Urinary bladder (tissue), 4 donors: ENCODE data around the gene ATRN. TPM values are rescaled to one million over a fixed set of nuclear protein-coding genes. Genes with fewer than 3 reads are reported as not detected.

ENCODE experiments used
- DNase-seq: peaks from one replicate; pipeline ENCODE4 v3.0.0-alpha.2; 2015; ENCODE audit errors: extremely low spot score
- H3K27ac ChIP-seq: one replicate; pipeline ENCODE4 v1.5.1; 2013; ENCODE audit warnings: low read depth, mild to moderate bottlenecking, moderate library complexity
- H3K36me3 ChIP-seq: one replicate; pipeline ENCODE4 v1.6.1; 2013; ENCODE audit warnings: mild to moderate bottlenecking, moderate library complexity; ENCODE audit not compliant: insufficient read depth
- H3K4me1 ChIP-seq: one replicate; pipeline ENCODE4 v1.6.1; 2013; ENCODE audit warnings: mild to moderate bottlenecking, moderate library complexity; ENCODE audit not compliant: insufficient read depth
- H3K4me3 ChIP-seq: one replicate; pipeline ENCODE4 v1.5.1; 2013; ENCODE audit warnings: low read depth, low read length
- WGBS: extraction: QIAGEN DNeasy Blood & Tissue Kit; methylation state at CpG from one replicate; pipeline ENCODE4 v1.1.7; 2013; 5-methylcytosine and 5-hydroxymethylcytosine counted together
- polyA plus RNA-seq: library from polyadenylated mRNA; stranded (reverse); fragments of 200-250 nt; gene quantifications from one replicate; pipeline ENCODE4 v1.2.3, GENCODE V29; 2013
- total RNA-seq: library from RNA; depleted of rRNA; stranded (reverse); fragments of >200 nt; gene quantifications from one replicate; pipeline ENCODE4 v1.2.3, GENCODE V29; 2014
- donor health status: healthy with polysubstance abuse.
- donor health status: healthy.

ATRN gene
- total and polyA plus RNA-seq, 2 donors = 15.2 to 37.6 TPM

- Histone ChIP-seq H3K4me1 (no peaks in the 10 kb centered on the region), H3K4me3 (no peak overlapping the region), H3K27ac (no peak overlapping the region), H3K36me3 (peaks cover 3% of the 10 kb centered on the region)
- WGBS = 89% methylated on average over 1 of the region's 1 CpG
- no peak for DNase-seq
Measured at GRCh38 chr20:3547906-3548305, 77.1 kb downstream of the ATRN start.

- 44% methylated on average over 1 of the region's 1 CpG for WGBS
Measured at GRCh38 chr20:3550837-3551236, 80.0 kb downstream of the ATRN start.

DNA sequence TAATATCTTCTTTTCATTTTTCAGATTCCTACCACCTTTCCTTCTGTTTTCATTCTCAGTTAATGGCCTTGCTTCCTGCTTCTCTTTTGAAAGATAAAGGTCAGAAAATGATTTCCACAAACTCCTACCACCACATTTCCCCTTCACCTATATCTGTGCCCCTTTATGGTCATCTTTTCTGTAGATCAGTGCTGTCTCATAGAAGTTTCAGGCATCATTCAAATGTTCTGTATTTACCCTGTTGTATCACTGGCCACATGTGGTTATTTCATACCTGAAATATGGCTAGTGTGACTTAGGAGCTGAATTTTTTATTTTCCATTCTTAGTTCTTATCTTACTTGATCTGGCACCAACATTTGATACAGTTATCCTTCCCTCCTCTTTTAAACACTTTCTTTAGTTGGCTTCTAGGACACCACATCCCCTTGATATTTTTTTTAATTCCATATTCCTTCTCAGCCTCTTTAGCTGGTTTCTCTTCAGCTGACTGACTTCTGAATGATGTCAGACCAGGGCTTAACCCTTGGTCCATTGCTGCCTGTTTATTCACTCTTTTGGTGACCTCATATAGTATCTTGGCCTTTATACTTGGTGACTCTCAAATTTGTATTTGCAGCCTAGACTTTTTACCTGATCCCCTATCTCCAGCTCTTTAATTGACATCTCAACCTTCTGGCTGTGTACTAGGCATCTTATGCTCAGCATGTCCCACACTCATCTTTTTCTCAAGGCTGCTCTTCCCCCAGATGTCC, 81.0 kb downstream of the ATRN start:
- H3K36me3 ChIP-seq = peaks cover 3% of the 10 kb centered on the region
- no peak overlapping the region for H3K4me3 ChIP-seq
- no peaks in the 10 kb centered on the region for H3K4me1 ChIP-seq
- no peak for DNase-seq
- H3K27ac ChIP-seq = no peak overlapping the region

More at GRCh38 chr20:3550837-3551236, 80.0 kb downstream of the ATRN start:
- Histone ChIP-seq H3K4me1 (no peaks in the 10 kb centered on the region), H3K27ac (no peak overlapping the region), H3K36me3 (peaks cover 3% of the 10 kb centered on the region), H3K4me3 (no peak overlapping the region)
- no peak for DNase-seq

DNA sequence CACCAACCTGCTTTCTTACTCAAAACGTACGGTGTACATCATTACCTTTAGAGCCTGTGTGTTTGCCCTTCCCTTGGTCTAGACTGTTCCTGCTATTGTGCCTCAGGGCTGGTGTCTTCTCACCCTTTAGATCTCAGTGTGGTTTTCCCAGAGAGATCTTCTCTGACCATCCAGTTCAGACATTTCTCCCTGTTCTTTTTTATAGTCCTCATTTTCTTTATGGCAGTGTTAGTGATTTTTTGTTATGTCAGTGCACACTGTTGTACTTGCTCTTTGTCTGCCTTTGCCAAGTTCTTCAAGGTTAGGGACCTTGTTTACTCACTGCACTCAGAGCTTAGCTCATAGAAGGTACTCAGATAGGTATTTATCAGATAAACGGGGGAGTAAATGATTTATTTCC, 82.8 kb downstream of the ATRN start:
- Histone ChIP-seq H3K36me3 (no peaks in the 10 kb centered on the region), H3K27ac (no peak overlapping the region), H3K4me3 (no peak overlapping the region), H3K4me1 (no peaks in the 10 kb centered on the region)
- 55% methylated on average over 3 of the region's 3 CpGs for WGBS
- DNase-seq = no peak

DNA sequence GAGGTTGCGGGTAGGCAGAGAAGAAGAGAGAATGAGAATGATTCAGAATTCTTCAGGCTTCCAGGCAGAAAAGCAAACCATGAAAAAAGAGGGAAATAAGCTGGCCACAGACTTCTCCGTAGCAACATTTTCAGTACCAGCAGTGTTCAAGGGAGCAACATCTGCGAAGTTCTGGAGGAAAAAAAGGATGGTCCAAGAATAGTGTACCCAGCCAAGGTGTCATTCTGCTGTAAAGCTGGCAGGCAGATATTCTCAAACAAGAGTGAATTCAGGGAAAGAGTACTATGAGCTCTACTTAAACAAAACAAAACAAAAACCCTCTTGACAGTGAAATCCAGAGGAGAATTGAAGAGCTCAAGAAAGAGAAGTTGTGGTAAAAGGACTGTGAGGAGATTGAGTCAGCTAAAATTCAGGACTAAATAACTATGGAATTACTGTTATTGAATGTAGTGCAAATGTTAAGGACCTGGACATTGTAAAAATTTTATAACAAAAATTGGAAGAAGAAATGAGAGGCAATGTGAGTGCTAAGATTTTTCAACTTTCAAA, 86.5 kb downstream of the ATRN start:
- no peak for DNase-seq

DNA sequence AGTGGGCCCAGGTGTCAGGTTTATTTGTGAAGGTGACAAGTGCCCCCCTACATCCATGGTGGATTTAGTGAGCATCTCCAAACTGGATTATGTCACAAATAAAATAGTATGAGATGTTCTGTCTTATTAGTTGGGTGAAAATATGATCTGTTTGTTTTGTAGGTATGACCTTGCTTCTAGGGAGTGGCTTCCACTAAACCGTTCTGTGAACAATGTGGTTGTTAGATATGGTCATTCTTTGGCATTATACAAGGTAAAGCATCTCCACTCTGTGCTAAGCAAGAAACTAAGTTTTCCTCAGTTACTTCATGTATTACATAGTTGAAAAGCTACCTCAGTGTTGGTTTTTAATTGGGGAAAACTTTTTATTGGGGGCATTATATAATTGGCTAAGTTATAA, 88.4 kb downstream of the ATRN start:
- H3K4me3 ChIP-seq = no peak overlapping the region
- 80% methylated on average over 1 of the region's 1 CpG for whole genome bisulfite sequencing

More for the DNA sequence above, 86.5 kb downstream of the ATRN start:
- Histone ChIP-seq H3K4me3 (no peak overlapping the region), H3K36me3 (no peaks in the 10 kb centered on the region), H3K27ac (no peak overlapping the region), H3K4me1 (no peaks in the 10 kb centered on the region)
- 89% methylated on average over 3 of the region's 3 CpGs for WGBS

DNA sequence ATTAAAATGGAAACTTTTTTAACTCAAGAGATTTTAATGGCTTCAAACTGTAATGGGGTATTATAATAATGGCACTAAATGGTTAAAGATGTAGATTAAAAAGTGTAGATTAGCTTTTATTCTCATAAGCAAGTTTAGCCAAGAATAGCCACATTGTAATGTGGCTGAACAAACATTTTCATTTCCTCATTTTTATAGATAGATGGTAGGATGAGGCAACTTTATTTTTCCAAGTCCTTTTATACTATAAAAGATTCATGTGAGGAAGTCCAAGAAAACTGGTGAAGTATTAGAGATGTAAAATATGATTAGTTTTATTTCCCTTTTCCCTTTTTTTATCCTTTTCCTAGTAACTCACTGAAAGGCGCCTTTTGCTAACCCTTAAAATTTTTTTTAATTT, 88.8 kb downstream of the ATRN start:
- 96% methylated on average over 1 of the region's 1 CpG for WGBS
- Histone ChIP-seq H3K4me1 (no peaks in the 10 kb centered on the region), H3K36me3 (no peaks in the 10 kb centered on the region), H3K27ac (no peak overlapping the region), H3K4me3 (no peak overlapping the region)
- no peak for DNase-seq

More for the DNA sequence above, 88.4 kb downstream of the ATRN start:
- Histone ChIP-seq H3K36me3 (no peaks in the 10 kb centered on the region), H3K27ac (no peak overlapping the region), H3K4me1 (no peaks in the 10 kb centered on the region)
- DNase-seq = no peak

DNA sequence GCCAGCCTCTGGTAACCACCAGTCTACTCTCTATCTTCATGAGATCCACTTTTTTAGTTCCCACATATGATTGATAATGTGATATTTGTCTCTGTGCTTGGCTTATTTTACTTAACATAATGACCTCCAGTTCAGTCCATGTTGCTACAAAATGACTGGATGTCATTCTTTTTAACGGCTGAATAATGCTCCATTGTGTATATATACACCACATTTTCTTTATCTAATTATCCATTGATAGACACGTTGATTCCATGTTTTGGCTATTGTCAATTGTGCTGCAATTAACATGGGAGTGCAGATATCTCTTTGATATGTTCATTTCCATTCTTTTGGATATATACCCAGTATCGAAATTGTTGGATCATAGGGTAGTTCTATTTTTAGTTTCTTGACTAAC, 89.3 kb downstream of the ATRN start:
- no peak for DNase-seq
- Histone ChIP-seq H3K4me3 (no peak overlapping the region), H3K4me1 (no peaks in the 10 kb centered on the region), H3K27ac (no peak overlapping the region), H3K36me3 (no peaks in the 10 kb centered on the region)
- WGBS = 91% methylated on average over 3 of the region's 3 CpGs

GRCh38 chr20:3560578-3560977, 89.8 kb downstream of the ATRN start:
- Histone ChIP-seq H3K36me3 (no peaks in the 10 kb centered on the region), H3K27ac (no peak overlapping the region), H3K4me3 (no peak overlapping the region), H3K4me1 (no peaks in the 10 kb centered on the region)
- DNase-seq = no peak
- 91% methylated on average over 1 of the region's 1 CpG for WGBS

- DNase-seq = no peak
- H3K4me3 ChIP-seq = no peak overlapping the region
- H3K4me1 ChIP-seq = no peaks in the 10 kb centered on the region
- 78% methylated on average over 3 of the region's 3 CpGs for WGBS
- H3K36me3 ChIP-seq = peaks cover 2% of the 10 kb centered on the region
- no peak overlapping the region for H3K27ac ChIP-seq
Measured at GRCh38 chr20:3563133-3563532, 92.3 kb downstream of the ATRN start.

- Histone ChIP-seq H3K4me1 (no peaks in the 10 kb centered on the region), H3K36me3 (peaks cover 2% of the 10 kb centered on the region), H3K27ac (no peak overlapping the region), H3K4me3 (no peak overlapping the region)
- DNase-seq = no peak
- WGBS = 58% methylated on average over 4 of the region's 4 CpGs
Measured at GRCh38 chr20:3563548-3564177, 92.8 kb downstream of the ATRN start.

- DNase-seq = no peak
- Histone ChIP-seq H3K36me3 (peaks cover 2% of the 10 kb centered on the region), H3K27ac (no peak overlapping the region), H3K4me3 (no peak overlapping the region), H3K4me1 (no peaks in the 10 kb centered on the region)
- WGBS = 95% methylated on average over 2 of the region's 2 CpGs
Measured at GRCh38 chr20:3565851-3566250, 95.0 kb downstream of the ATRN start.

GRCh38 chr20:3572151-3572550, 101.3 kb downstream of the ATRN start:
- DNase-seq = no peak
- no peak overlapping the region for H3K4me3 ChIP-seq
- 83% methylated on average over 1 of the region's 1 CpG for WGBS
- no peaks in the 10 kb centered on the region for H3K36me3 ChIP-seq
- H3K4me1 ChIP-seq = no peaks in the 10 kb centered on the region
- H3K27ac ChIP-seq = no peak overlapping the region

DNA sequence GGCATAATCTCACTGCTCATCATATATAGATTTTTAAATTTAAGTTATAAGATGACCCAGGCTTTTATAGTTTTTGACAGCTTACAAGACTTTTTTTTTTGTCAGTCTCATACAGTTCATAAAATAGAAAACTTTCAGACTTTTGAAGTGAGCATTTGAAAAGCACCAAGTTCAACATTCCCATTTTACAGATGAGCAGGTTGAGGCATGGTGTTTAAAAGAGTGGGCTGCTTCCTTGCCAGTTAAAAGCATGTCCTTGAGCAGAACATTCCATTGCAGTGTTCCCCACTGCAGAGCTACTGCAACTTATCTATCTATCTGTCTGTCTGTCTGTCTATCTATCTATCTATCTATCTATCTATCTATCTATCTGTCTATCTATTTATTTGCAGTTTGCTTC, 105.5 kb downstream of the ATRN start:
- H3K27ac ChIP-seq = no peak overlapping the region
- H3K4me1 ChIP-seq = no peaks in the 10 kb centered on the region
- no peaks in the 10 kb centered on the region for H3K36me3 ChIP-seq
- no peak overlapping the region for H3K4me3 ChIP-seq
- no peak for DNase-seq
